Cardiac muscle cell (in vitro differentiated cells and primary cell): ENCODE results near the gene CCN6. TPM values are rescaled to one million over a fixed set of nuclear protein-coding genes. Genes with fewer than 3 reads are reported as not detected.

Source experiments
- DNase-seq, 2 donors: peaks; one replicate each; pipeline versions ENCODE4 v3.0.0 to v3.0.0-alpha.2; 2010 to 2017; ENCODE audit warnings: low read depth in 1 of 2, low spot score in 1 of 2
- H3K27ac ChIP-seq: fragments of 200-600 bp; sonication (generic); 2 replicates; pipeline ENCODE4 v1.5.1; 2016
- H3K27me3 ChIP-seq: fragments of 200-600 bp; sonication (generic); 2 replicates; pipeline ENCODE4 v1.6.0; 2016; ENCODE audit warnings: control low read depth
- H3K36me3 ChIP-seq: fragments of 200-600 bp; sonication (generic); 2 replicates; pipeline ENCODE4 v1.5.1; 2016; ENCODE audit warnings: control low read depth
- H3K4me1 ChIP-seq: fragments of 200-600 bp; sonication (generic); 2 replicates; pipeline ENCODE4 v1.8.1; 2017; ENCODE audit warnings: low read depth, mild to moderate bottlenecking, mixed run types
- H3K4me3 ChIP-seq: fragments of 200-600 bp; sonication (generic); 2 replicates; pipeline ENCODE4 v1.5.1; 2016; ENCODE audit warnings: mild to moderate bottlenecking
- H3K9me3 ChIP-seq: fragments of 200-600 bp; sonication (generic); 2 replicates; pipeline ENCODE4 v1.5.1; 2017; ENCODE audit warnings: low read depth, mild to moderate bottlenecking, control low read depth
- CTCF ChIP-seq: IDR thresholded peaks from 2 replicates; pipeline ENCODE4 v1.5.1; 2012; ENCODE audit warnings: low read depth, mild to moderate bottlenecking, low read length
- polyA plus RNA-seq: library from polyadenylated mRNA; unstranded; fragments of >200 nt; fragmentation: Nextera tagmentation; extraction: Ambion mirVana; gene quantifications from 2 replicates; pipeline ENCODE4 v1.2.1, GENCODE V29; 2016
- total RNA-seq: library from RNA; depleted of rRNA; stranded (reverse); fragments of >200 nt; gene quantifications from 2 replicates; pipeline ENCODE4 v1.2.3, GENCODE V29; 2016

Gene CCN6
- total and polyA plus RNA-seq, 2 experiments from 2014 or later, result 0.11 TPM; not detected in 1

GRCh38 chr6:112017169-112017568 is 36.7 kb upstream of the CCN6 start:
- TF ChIP-seq CTCF, result no peak
- H3K27me3 ChIP-seq, result no peaks in the 10 kb centered on the region
- H3K4me1 ChIP-seq, result no peaks in the 10 kb centered on the region
- no peak for DNase-seq
- no peaks in the 10 kb centered on the region for H3K36me3 ChIP-seq
- no peak overlapping the region for H3K4me3 ChIP-seq
- no peak overlapping the region for H3K27ac ChIP-seq
- H3K9me3 ChIP-seq, result no peaks in the 10 kb centered on the region

GRCh38 chr6:112017760-112018537 is 36.0 kb upstream of the CCN6 start:
- no peak overlapping the region for H3K27ac ChIP-seq
- H3K4me3 ChIP-seq, result no peak overlapping the region
- H3K9me3 ChIP-seq, result no peaks in the 10 kb centered on the region
- no peaks in the 10 kb centered on the region for H3K27me3 ChIP-seq
- no peaks in the 10 kb centered on the region for H3K4me1 ChIP-seq
- H3K36me3 ChIP-seq, result no peaks in the 10 kb centered on the region
- no peak for DNase-seq
- TF ChIP-seq CTCF, result no peak

GRCh38 chr6:112018619-112019416 is 35.1 kb upstream of the CCN6 start:
- Histone ChIP-seq H3K27me3 (no peaks in the 10 kb centered on the region), H3K4me1 (no peaks in the 10 kb centered on the region), H3K4me3 (no peak overlapping the region), H3K9me3 (no peaks in the 10 kb centered on the region), H3K36me3 (no peaks in the 10 kb centered on the region), H3K27ac (no peak overlapping the region)
- no peak for TF ChIP-seq CTCF
- DNase-seq, result peak in 1 of 2 donors; percentile 51

GRCh38 chr6:112019589-112019988 is 34.3 kb upstream of the CCN6 start:
- no peak for TF ChIP-seq CTCF
- Histone ChIP-seq H3K4me3 (no peak overlapping the region), H3K9me3 (no peaks in the 10 kb centered on the region), H3K4me1 (no peaks in the 10 kb centered on the region), H3K27ac (no peak overlapping the region), H3K27me3 (no peaks in the 10 kb centered on the region), H3K36me3 (no peaks in the 10 kb centered on the region)
- DNase-seq, result no peak

GRCh38 chr6:112021691-112022310 is 32.1 kb upstream of the CCN6 start:
- no peaks in the 10 kb centered on the region for H3K4me1 ChIP-seq
- no peak for TF ChIP-seq CTCF
- no peak overlapping the region for H3K27ac ChIP-seq
- H3K36me3 ChIP-seq, result no peaks in the 10 kb centered on the region
- no peaks in the 10 kb centered on the region for H3K27me3 ChIP-seq
- no peak for DNase-seq
- H3K4me3 ChIP-seq, result no peak overlapping the region
- no peaks in the 10 kb centered on the region for H3K9me3 ChIP-seq
